Neural cell (in vitro differentiated cells): ENCODE data around the gene ZDHHC14.

Source experiments
- CTCF ChIP-seq: fragments of 450-650 bp; IDR thresholded peaks from 2 replicates; pipeline ENCODE4 v1.5.1; 2014; ENCODE audit warnings: antibody characterized with exemption, mild to moderate bottlenecking, moderate library complexity; ENCODE audit not compliant: poor library complexity, severe bottlenecking
- EZH2 ChIP-seq: fragments of 200-600, 300-800 bp; shearing (Covaris generic), sonication (generic); IDR thresholded peaks from 2 replicates; pipeline ENCODE4 v1.6.1; 2014; ENCODE audit warnings: antibody characterized with exemption, low read length, borderline replicate concordance, mild to moderate bottlenecking; ENCODE audit not compliant: insufficient read depth, poor library complexity, severe bottlenecking
- POLR2AphosphoS5 ChIP-seq: IDR thresholded peaks from 2 replicates; pipeline ENCODE4 v1.6.1; 2012
- REST ChIP-seq: IDR thresholded peaks from 2 replicates; pipeline ENCODE4 v1.6.1; 2012; ENCODE audit warnings: borderline replicate concordance
- TAF1 ChIP-seq: IDR thresholded peaks from 2 replicates; pipeline ENCODE4 v1.6.1; 2012; ENCODE audit warnings: low read depth

- TF ChIP-seq REST (no peak), CTCF (no peak), EZH2 (no peak), POLR2AphosphoS5 (no peak), TAF1 (no peak)
Measured at GRCh38 chr6:157492741-157493140, 111.8 kb downstream of the ZDHHC14 start.
